Retina (tissue), 1 donor: Measurements from ENCODE around the gene NUDT4.
A peak's percentile ranks its signal among the peaks of the same experiment; 100 is the strongest.
"Not testable (repeated sequence)": the region's sequence is repeated elsewhere in the genome, so short reads cannot be mapped to it uniquely, and the experiment has no call there.

Experiments used
- DNase-seq: peaks from one replicate; pipeline ENCODE4 v3.0.0-alpha.2; 2016

The NUDT4 gene

GRCh38 chr12:93369505-93369904, 8.2 kb upstream of the NUDT4 start:
- DNase-seq: no peak

- no peak for DNase-seq
These were observed 6.8 kb upstream of the NUDT4 start for GRCh38 chr12:93370947-93371346.

- no peak for DNase-seq
These were observed 3.6 kb upstream of the NUDT4 start for GRCh38 chr12:93373961-93374656.

DNA sequence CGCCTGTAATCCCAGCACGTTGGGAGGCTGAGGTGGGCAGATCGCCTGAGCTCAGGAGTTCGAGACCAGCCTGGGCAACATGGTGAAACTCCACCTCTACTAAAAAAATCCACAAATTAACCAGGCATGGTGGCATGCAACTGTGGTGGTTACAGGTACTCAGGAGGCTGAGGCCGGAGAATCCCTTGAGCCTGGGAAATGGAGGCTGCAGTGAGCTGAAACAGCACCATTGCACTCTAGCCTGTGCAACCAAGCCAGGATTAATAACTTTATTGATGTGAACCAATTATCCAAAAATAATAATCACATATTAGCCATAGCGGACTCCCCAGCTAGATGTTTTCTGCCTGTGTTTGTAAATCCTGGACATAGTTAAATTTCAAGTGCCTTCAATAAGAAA, 1.8 kb upstream of the NUDT4 start:
- no peak for DNase-seq

DNA sequence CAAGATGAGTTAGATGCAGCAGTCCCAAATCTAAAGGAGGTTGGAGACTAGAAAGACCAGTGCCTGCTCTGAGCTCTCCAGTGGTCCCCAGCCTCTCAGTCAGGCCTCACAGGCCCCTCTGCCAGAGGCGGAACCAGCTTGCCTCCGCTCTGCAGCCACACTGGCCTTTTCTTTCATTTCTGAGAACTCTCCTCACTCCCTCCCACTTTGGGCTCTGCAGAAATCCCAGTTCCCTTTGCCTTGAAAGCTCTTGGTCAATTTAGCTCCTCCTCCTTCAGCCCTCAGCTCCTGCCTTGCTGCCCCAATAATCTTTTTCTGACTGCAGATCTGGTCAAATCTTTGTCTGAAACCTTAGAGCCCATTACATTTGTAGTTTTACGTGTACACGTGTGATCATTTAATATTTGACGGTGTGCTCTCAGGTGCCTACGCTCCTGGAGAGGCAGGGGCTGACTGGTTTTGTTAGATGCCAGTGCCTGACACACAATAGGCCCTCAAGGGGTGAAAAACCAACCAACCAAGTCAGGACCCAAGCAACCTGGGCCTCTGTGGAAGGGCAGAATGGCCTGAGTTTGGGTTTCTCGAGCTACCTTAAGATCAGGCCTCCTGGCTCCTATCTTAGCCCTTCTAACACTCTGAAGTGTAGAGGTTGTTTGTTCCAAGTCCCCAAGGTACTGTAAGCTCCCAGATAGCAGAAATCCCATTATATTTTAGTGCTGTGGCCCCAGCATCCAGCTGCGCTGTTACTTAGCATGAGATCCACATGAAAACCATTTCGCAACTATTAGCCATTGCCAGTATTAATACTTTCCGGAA, 1.1 kb upstream of the NUDT4 start:
- peak; percentile 68 for DNase-seq

DNA sequence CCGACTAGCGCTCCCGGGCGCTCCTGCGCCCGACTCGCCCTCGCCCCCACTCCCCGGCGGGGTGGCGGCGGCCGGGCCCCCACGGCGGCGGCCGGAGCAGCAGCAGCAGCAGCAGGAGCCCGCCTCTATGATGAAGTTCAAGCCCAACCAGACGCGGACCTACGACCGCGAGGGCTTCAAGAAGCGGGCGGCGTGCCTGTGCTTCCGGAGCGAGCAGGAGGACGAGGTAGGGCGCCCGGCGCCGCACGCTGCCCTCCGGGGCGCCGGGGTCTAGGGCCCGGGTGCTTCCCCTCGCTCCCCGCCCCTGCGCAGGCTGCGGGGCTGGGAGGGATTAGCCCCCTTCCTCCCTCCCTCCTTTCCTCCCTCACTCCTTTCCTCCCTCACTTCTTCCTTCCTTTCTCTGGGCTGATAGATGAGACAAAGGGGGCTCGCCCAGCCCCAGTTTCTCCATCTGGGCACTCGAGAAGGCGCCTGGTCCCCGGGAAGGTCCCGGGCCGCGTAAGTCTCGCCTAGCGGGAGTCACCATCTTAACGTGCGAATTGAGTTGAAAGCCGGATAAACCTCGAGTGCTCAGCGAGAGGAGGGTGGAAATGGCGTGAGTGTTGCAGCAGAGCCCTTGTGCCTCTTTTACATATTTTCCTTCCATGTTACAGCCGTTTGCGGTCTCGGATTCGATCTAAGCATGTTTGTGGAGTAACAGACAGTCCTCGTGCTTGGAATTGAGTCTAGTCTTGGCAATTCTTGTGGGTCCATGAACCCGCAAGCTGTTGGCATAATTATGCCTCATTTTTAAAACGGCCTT, 672 bp downstream of the NUDT4 start:
- peak; percentile 88 for DNase-seq

- DNase-seq: no peak
These were observed 1.2 kb downstream of the NUDT4 start for GRCh38 chr12:93378998-93379325.

DNA sequence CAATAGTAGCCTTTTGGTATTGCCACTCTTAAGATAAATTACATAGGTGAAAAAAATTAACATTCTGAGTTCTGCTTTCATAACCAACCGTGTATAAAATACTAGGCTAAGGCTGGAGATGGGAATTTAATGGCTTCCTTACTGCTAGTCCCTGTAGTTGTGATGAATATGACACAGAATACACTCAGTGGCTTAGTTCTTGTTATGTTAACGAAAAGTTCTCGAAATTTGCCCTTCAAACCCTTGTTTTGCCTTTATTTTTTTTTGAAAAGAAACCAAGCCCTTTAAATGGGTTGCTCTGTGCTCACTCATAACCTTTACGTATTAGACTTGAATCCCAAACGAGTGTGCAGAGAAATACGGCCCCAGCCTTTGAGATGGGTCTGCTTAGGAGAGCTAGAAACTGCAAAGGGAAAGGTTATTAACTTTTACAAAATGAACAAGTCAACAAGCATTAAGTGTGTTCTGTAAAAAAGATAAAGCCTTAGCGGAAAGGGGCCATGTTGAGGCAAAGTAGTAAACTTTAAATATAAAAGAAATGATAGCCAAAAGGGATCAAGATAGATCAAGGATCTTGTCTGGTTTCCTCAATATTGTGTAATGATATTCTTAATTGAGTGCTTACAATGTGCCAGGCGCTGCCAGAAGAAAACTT, 1.7 kb downstream of the NUDT4 start:
- DNase-seq: peak; percentile 44

DNA sequence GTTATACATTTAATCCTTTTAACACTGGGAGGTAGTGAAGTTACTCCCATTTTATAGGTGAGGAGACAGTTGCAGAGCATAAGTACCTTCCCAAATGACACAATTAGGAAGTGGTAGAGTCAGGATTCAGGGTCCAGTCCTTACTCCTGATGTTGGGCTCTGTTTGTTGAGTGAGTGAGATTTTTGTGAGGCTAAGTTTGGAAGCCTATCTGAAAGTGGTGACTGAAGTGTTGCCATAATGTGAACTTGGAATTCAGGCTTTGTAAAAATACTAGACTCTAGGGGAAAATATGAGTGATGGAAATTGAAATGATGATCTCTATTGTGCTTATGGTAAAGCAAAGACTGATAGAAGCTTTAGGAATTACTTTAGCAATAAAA, 2.2 kb downstream of the NUDT4 start:
- no peak for DNase-seq

DNA sequence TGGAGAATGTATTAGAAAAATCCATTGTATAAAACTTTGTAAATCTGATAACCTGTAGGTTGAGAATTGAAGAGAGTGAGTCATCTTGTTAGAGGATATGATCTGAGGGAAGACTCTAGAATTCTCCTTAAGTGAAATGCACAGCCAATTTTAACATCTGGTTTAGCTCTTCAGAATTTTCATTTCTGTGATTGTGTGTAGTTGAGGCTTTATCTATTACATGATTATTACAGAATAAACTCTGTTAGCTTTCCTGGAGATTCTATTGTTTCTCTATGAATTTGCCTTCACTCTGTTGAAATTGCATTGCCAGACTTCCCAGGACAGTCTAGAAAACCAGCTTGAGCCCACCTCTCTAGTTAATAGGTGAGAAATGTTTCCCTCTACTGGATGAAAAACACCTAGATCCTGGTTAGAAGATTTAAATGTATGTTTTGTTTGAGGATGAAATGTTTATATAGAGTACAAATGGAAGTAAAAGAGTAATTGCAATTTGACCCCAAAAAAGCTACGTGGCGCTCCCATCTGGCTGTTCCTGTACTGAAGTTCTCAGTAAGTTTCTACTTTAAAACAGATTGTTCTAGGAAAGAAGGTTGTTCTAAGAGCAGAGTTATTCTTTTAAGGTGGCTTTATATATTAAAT, 2.9 kb downstream of the NUDT4 start:
- peak; percentile 28 for DNase-seq

DNA sequence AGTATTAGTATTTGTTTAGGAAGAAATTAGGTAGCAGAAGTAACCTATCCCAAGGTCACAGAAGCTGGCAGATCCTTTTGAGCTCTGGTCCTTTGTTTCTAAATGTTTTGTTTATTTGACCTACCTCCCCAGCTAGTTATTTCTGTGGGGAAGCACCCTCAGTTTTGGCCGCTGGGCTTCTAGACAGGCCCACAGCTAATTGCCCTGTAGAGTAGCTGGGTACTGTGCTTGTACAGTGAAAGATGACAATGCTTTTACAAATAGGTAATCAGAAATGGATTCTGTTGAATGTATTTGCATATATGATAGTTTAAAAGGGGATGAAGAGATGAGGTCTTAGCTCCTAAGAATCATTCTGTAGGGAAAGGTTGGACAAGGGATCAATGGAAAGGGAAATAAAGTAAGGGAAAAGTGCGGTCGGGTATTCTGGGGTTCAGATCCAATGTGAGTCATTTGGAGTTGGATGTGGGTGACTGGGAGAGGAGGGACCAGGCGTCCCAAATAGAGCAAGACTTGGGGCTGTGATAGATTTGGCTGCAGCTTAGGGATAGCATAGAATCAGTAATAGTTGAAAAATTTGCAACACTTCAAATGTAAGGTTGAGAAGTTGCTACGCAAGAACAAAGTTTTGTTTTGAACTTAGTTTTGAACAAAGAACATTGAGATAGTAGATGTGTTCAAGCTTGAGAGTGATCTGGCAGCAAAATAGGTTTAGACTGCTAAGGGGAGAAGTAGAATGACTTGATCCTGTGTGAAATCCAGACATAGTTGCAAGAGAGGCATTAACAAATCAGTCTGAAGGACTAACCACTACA, 3.6 kb downstream of the NUDT4 start:
- no peak for DNase-seq

GRCh38 chr12:93381976-93382437, 4.3 kb downstream of the NUDT4 start:
- DNase-seq: not testable (repeated sequence)

DNA sequence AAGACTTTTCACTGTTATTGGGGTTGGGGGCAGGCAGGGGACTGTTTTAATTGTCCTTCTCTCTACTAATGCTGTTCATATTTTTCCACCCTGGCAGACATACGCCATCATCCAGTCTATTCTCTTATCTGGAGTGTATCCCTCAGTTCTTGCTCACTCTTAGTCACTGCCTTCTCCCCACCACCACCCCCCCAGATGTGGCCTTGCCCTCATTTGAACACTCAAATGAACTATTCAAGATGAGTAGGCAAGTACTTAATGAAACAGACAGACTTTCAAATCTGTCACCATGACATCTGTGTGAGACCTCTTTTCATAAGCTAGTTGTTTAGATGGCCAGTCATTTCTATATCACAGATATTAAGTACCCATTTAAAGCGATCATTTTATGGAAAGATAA, 10.1 kb downstream of the NUDT4 start:
- no peak for DNase-seq

GRCh38 chr12:93390031-93390430, 12.3 kb downstream of the NUDT4 start:
- DNase-seq: no peak

- no peak for DNase-seq
These were observed 13.0 kb downstream of the NUDT4 start for GRCh38 chr12:93390549-93391297.

- no peak for DNase-seq
These were observed 15.7 kb downstream of the NUDT4 start for GRCh38 chr12:93393425-93393824.

DNA sequence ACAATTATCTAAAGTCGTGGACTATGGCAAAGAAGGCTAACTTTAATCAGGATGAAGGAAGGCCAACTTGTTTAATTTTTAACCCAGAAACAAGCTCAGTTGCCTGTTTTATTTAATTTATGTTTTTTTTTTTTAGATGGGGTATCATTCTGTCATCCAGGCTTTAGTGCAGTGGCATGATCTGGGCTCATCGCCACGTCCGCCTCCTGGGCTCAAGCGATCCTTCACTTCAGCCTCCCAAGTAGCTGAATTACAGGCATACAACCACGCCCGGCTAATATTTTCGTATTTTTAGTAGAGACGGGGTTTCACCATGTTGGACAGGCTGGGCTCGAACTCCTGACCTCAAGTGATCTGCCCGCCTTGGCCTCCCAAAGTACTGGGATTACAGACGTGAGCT, 19.7 kb downstream of the NUDT4 start:
- no peak for DNase-seq

DNA sequence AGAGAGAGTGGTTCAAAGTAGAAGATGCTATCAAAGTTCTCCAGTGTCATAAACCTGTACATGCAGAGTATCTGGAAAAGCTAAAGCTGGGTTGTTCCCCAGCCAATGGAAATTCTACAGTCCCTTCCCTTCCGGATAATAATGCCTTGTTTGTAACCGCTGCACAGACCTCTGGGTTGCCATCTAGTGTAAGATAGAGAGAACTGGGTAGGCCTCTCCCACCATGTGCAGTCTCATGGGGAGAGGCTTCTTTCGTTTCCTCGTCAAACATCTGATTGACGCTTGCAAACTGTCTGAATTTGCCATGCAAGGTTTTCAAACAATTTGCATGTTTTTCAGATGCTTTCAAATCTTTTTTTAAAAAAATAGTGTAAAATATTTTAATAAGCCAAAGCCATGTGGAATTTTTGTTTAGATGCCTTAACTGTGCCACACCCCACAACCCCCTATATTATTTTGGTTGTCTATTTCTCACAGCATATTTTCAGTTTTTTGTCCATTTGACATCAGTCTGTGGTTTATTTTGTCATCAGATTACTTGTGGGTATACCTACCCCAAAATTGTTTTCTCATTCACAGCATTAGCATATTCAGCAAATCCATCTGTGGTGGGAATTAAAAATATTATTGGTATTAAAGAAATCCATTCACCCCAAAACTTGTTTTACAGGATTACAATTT, 21.6 kb downstream of the NUDT4 start:
- not testable (repeated sequence) for DNase-seq

DNA sequence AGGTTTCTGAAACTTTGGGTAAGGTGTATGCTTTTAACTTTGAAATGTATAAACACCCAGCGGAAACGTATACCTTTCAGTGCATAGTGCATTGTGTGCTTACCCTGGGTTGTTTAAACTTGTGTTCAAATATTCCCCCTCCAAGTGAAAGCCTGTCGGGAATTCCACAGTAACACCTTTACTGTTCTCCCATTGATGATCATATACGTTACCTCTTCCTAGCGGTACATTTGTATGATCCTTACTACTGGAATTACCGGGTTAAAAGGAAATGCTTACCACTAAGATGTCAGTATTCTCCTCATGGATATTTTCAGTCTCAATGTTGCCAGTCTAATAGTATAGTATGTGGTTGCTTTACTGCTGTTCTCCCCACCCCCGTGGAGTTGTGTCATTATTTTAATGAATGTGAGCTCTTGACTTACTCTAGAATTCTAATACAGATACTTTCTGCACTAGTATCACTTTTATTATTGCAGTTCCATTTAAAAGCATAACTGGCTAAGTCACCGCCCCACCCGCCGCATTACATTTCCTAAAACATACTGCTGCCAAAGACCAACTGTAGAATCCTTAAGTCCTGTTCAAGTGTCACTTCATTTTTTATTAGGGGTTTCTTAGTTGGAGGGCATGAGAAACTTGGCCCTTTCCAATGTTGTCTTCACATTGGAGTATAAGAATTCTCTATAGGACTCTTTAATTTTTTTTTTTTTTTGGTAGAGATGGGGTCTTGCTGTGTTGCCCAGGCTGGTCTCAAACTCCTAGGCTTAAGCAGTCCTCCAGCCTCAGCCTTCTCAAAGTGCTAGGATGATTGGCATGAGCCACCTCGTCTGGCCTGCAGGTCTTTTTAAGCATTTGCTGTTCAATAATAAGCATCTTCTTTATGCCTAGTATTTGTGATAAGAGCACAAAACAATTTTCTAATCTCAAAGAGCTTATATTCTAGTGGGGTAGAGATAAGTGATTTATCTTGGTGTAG, 24.9 kb downstream of the NUDT4 start:
- no peak for DNase-seq
